Measurements from ENCODE around the gene SPANXN3. TPM values are rescaled to one million over a fixed set of nuclear protein-coding genes. Genes with fewer than 3 reads are reported as not detected.

The SPANXN3 gene
- total RNA-seq, 1 donor from 2014 or later: not detected

DNA sequence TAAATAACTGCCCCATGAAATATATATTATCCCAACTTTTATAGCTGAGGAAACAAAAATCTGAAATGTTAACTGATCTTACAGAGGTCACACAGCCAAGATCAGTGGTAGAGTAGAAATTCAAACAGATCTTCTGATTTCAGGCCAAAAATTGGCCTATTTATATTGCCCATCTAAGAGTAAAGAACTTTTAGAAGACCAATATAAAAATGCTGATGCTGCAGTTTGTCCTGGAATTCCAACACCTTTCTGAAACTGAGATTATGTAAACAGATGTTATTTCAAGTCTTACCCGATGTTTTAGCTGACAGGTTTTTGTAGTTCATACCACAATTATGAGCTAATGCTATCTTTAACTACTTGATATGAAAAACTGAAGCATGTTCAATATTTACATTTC, 51.1 kb downstream of the SPANXN3 start:
- no peak overlapping the region for H3K4me2 ChIP-seq (ENCODE audit: low read length)
- H3K9me3 ChIP-seq (ENCODE audit: insufficient read depth, low read depth, low read length): no peaks in the 10 kb centered on the region
- H2AFZ ChIP-seq (ENCODE audit: low read depth, low read length): no peak overlapping the region
- no peak overlapping the region for H3K27ac ChIP-seq (ENCODE audit: low read depth, low read length)
- no peaks in the 10 kb centered on the region for H3K36me3 ChIP-seq (ENCODE audit: insufficient read depth, low read length)
- H4K20me1 ChIP-seq (ENCODE audit: insufficient read depth, low read length): no peaks in the 10 kb centered on the region
- no peak overlapping the region for H3K4me3 ChIP-seq (ENCODE audit: insufficient read depth, low read depth, low read length)
- no peaks in the 10 kb centered on the region for H3K4me1 ChIP-seq (ENCODE audit: insufficient read depth, low read length)
- FAIRE-seq (no peak), DNase-seq (ENCODE audit: low read depth) (no peak)
- no peaks in the 10 kb centered on the region for H3K27me3 Mint-ChIP-seq (ENCODE audit: low read depth, unreplicated experiment)
- no peak overlapping the region for H3K27ac Mint-ChIP-seq (ENCODE audit: unreplicated experiment)
- TF ChIP-seq, protein P1, sequence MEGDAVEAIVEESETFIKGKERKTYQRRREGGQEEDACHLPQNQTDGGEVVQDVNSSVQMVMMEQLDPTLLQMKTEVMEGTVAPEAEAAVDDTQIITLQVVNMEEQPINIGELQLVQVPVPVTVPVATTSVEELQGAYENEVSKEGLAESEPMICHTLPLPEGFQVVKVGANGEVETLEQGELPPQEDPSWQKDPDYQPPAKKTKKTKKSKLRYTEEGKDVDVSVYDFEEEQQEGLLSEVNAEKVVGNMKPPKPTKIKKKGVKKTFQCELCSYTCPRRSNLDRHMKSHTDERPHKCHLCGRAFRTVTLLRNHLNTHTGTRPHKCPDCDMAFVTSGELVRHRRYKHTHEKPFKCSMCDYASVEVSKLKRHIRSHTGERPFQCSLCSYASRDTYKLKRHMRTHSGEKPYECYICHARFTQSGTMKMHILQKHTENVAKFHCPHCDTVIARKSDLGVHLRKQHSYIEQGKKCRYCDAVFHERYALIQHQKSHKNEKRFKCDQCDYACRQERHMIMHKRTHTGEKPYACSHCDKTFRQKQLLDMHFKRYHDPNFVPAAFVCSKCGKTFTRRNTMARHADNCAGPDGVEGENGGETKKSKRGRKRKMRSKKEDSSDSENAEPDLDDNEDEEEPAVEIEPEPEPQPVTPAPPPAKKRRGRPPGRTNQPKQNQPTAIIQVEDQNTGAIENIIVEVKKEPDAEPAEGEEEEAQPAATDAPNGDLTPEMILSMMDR (IDR thresholded peaks at IDR 0.05; ENCODE audit: insufficient read depth, low read depth, low read length): no peak
- no peak for TF ChIP-seq EZH2 (IDR thresholded peaks at IDR 0.05; ENCODE audit: insufficient read depth, low read length)
- H3K4me1 Mint-ChIP-seq (ENCODE audit: low read depth, unreplicated experiment): no peaks in the 10 kb centered on the region
- no peaks in the 10 kb centered on the region for H3K36me3 Mint-ChIP-seq (ENCODE audit: low read depth, unreplicated experiment)
- H3K79me2 ChIP-seq (ENCODE audit: insufficient read depth, low read length): no peaks in the 10 kb centered on the region
- no peaks in the 10 kb centered on the region for H3K27me3 ChIP-seq (ENCODE audit: insufficient read depth, low read length)
- no peak overlapping the region for H3K4me3 Mint-ChIP-seq (ENCODE audit: unreplicated experiment)
- no peaks in the 10 kb centered on the region for H3K9me3 Mint-ChIP-seq (ENCODE audit: unreplicated experiment)
- H3K9ac ChIP-seq (ENCODE audit: low read length): no peak overlapping the region

DNA sequence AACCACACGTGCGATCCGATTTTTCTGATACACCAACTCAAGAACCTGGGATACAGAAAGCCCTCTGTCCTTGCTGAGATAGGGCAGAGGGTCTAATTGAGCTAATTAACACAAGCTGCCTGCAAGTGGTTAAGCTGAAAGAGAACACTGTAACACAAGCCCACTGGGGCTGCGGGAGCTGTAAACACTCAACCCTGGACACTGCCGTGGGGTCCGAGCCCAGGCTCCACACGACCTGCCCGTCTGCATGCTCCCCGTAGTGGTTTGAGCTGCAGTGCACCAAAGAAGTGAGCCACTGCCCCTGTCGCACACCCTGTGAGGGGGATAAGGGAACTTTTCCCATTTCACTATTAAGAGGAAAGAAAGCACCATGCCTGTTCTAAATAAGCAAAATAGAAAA, 54.6 kb downstream of the SPANXN3 start:
- Histone ChIP-seq H4K20me1 (ENCODE audit: insufficient read depth, low read length) (no peaks in the 10 kb centered on the region), H3K79me2 (ENCODE audit: insufficient read depth, low read length) (no peaks in the 10 kb centered on the region), H2AFZ (ENCODE audit: low read depth, low read length) (no peak overlapping the region), H3K4me1 (ENCODE audit: insufficient read depth, low read length) (no peaks in the 10 kb centered on the region), H3K27ac (ENCODE audit: low read depth, low read length) (no peak overlapping the region), H3K9me3 (ENCODE audit: insufficient read depth, low read depth, low read length) (no peaks in the 10 kb centered on the region), H3K4me3 (ENCODE audit: insufficient read depth, low read depth, low read length) (no peak overlapping the region), H3K4me2 (ENCODE audit: low read length) (no peak overlapping the region), H3K9ac (ENCODE audit: low read length) (no peak overlapping the region), H3K36me3 (ENCODE audit: insufficient read depth, low read length) (no peaks in the 10 kb centered on the region), H3K27me3 (ENCODE audit: insufficient read depth, low read length) (no peaks in the 10 kb centered on the region)
- Mint-ChIP-seq H3K27ac (ENCODE audit: unreplicated experiment) (no peak overlapping the region), H3K36me3 (ENCODE audit: low read depth, unreplicated experiment) (no peaks in the 10 kb centered on the region), H3K4me3 (ENCODE audit: unreplicated experiment) (no peak overlapping the region), H3K4me1 (ENCODE audit: low read depth, unreplicated experiment) (no peaks in the 10 kb centered on the region), H3K27me3 (ENCODE audit: low read depth, unreplicated experiment) (no peaks in the 10 kb centered on the region), H3K9me3 (ENCODE audit: unreplicated experiment) (no peaks in the 10 kb centered on the region)
- no peak for TF ChIP-seq EZH2 (IDR thresholded peaks at IDR 0.05; ENCODE audit: insufficient read depth, low read length)
- TF ChIP-seq, protein P1 (IDR thresholded peaks at IDR 0.05; ENCODE audit: insufficient read depth, low read depth, low read length): no peak
- FAIRE-seq (no peak), DNase-seq (ENCODE audit: low read depth) (no peak)

DNA sequence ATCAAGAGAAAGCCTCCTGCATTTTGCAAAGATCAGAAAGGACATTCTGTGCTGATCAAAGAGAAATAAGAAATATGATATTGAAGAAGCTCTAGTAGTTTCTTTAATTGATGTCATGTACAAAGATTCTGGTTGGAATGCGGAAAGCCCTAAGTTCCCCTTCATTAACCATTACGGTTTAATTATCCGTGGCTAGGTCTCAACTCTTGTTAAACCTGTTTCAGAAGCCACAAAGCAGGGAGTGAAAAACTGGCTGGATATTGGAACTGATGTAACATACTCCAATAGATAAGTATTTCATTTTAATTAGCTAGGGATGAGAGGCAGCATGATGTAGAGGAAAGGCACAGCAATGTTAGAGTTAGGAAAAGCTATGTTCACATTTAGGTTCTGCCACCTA, 55.7 kb downstream of the SPANXN3 start:
- H3K9me3 ChIP-seq (ENCODE audit: insufficient read depth, low read depth, low read length): no peaks in the 10 kb centered on the region
- no peak overlapping the region for H3K27ac ChIP-seq (ENCODE audit: low read depth, low read length)
- H3K4me1 Mint-ChIP-seq (ENCODE audit: low read depth, unreplicated experiment): no peaks in the 10 kb centered on the region
- H2AFZ ChIP-seq (ENCODE audit: low read depth, low read length): no peak overlapping the region
- no peaks in the 10 kb centered on the region for H3K36me3 Mint-ChIP-seq (ENCODE audit: low read depth, unreplicated experiment)
- no peaks in the 10 kb centered on the region for H3K27me3 Mint-ChIP-seq (ENCODE audit: low read depth, unreplicated experiment)
- no peaks in the 10 kb centered on the region for H3K9me3 Mint-ChIP-seq (ENCODE audit: unreplicated experiment)
- no peaks in the 10 kb centered on the region for H3K4me1 ChIP-seq (ENCODE audit: insufficient read depth, low read length)
- H3K27ac Mint-ChIP-seq (ENCODE audit: unreplicated experiment): no peak overlapping the region
- H4K20me1 ChIP-seq (ENCODE audit: insufficient read depth, low read length): no peaks in the 10 kb centered on the region
- no peak overlapping the region for H3K9ac ChIP-seq (ENCODE audit: low read length)
- H3K4me2 ChIP-seq (ENCODE audit: low read length): no peak overlapping the region
- FAIRE-seq (peak; percentile 63), DNase-seq (ENCODE audit: low read depth) (no peak)
- H3K27me3 ChIP-seq (ENCODE audit: insufficient read depth, low read length): no peaks in the 10 kb centered on the region
- no peaks in the 10 kb centered on the region for H3K36me3 ChIP-seq (ENCODE audit: insufficient read depth, low read length)
- TF ChIP-seq, protein P1 (IDR thresholded peaks at IDR 0.05; ENCODE audit: insufficient read depth, low read depth, low read length): no peak
- TF ChIP-seq EZH2 (IDR thresholded peaks at IDR 0.05; ENCODE audit: insufficient read depth, low read length): no peak
- no peak overlapping the region for H3K4me3 Mint-ChIP-seq (ENCODE audit: unreplicated experiment)
- H3K79me2 ChIP-seq (ENCODE audit: insufficient read depth, low read length): no peaks in the 10 kb centered on the region
- no peak overlapping the region for H3K4me3 ChIP-seq (ENCODE audit: insufficient read depth, low read depth, low read length)

Other genes starting within 250 kb of the SPANXN3 start
- 2.7 and 3.7 TPM in 2 replicates for gene SLITRK4, start 118.6 kb upstream of the SPANXN3 start, total RNA-seq
- gene SPANXN2, start 203.3 kb upstream of the SPANXN3 start, total RNA-seq: not detected in 2 replicates

Data from astrocyte (in vitro differentiated cells and primary cell).